Retinal pigment epithelial cell (primary cell): ENCODE results near the gene CDH20.

ENCODE experiments used
- DNase-seq: peaks from one replicate; pipeline ENCODE4 v3.0.0-alpha.2; 2010; ENCODE audit warnings: low read depth
- H3K4me3 ChIP-seq: 2 replicates; pipeline ENCODE4 v1.5.1; 2011; ENCODE audit warnings: mild to moderate bottlenecking, low read length, control low read depth, moderate library complexity
- CTCF ChIP-seq: conservative IDR thresholded peaks from 2 replicates; pipeline ENCODE4 v1.5.1; 2011; ENCODE audit warnings: low read depth, low read length, control low read depth, inconsistent platforms

Gene CDH20

GRCh38 chr18:61589724-61590065 lies 256.5 kb downstream of the CDH20 start:
- no peak for TF ChIP-seq CTCF
- no peak overlapping the region for H3K4me3 ChIP-seq
- DNase-seq: no peak

GRCh38 chr18:61591253-61591652 lies 258.0 kb downstream of the CDH20 start:
- no peak overlapping the region for H3K4me3 ChIP-seq
- TF ChIP-seq CTCF: no peak
- no peak for DNase-seq

- no peak for TF ChIP-seq CTCF
- no peak for DNase-seq
- H3K4me3 ChIP-seq: no peak overlapping the region
Measured at GRCh38 chr18:61595615-61596251, 262.5 kb downstream of the CDH20 start.

GRCh38 chr18:61596296-61596695 lies 263.1 kb downstream of the CDH20 start:
- no peak for TF ChIP-seq CTCF
- H3K4me3 ChIP-seq: no peak overlapping the region
- DNase-seq: no peak

- DNase-seq: no peak
- no peak overlapping the region for H3K4me3 ChIP-seq
- TF ChIP-seq CTCF: no peak
Measured at GRCh38 chr18:61597316-61597715, 264.1 kb downstream of the CDH20 start.

- no peak for TF ChIP-seq CTCF
- no peak for DNase-seq
- no peak overlapping the region for H3K4me3 ChIP-seq
Measured at GRCh38 chr18:61600422-61600821, 267.2 kb downstream of the CDH20 start.

- no peak overlapping the region for H3K4me3 ChIP-seq
- no peak for DNase-seq
- no peak for TF ChIP-seq CTCF
Measured at GRCh38 chr18:61602836-61603235, 269.6 kb downstream of the CDH20 start.
